GM21526 (cell line): ENCODE results near the gene RALGAPA2.
A peak's percentile ranks its signal among the peaks of the same experiment; 100 is the strongest.

Experiments
- ATAC-seq: cut with Tn5 transposase; IDR thresholded peaks from one replicate; pipeline ENCODE4 v1.9.1; 2021; ENCODE audit warnings: moderate library complexity; ENCODE audit not compliant: unreplicated experiment, low FRiP score

RALGAPA2 gene

GRCh38 chr20:20505554-20505953 lies 206.9 kb downstream of the RALGAPA2 start:
- ATAC-seq, result peak; percentile 68

- no peak for ATAC-seq
Measured at GRCh38 chr20:20503777-20504530, 208.5 kb downstream of the RALGAPA2 start.

- ATAC-seq, result no peak
Measured at GRCh38 chr20:20501128-20501527, 211.3 kb downstream of the RALGAPA2 start.

- ATAC-seq, result no peak
Measured at GRCh38 chr20:20500312-20500711, 212.1 kb downstream of the RALGAPA2 start.

GRCh38 chr20:20499439-20499838 lies 213.0 kb downstream of the RALGAPA2 start:
- no peak for ATAC-seq

- ATAC-seq, result no peak
Measured at GRCh38 chr20:20498076-20498861, 214.2 kb downstream of the RALGAPA2 start.

- ATAC-seq, result no peak
Measured at GRCh38 chr20:20497242-20497978, 215.0 kb downstream of the RALGAPA2 start.

- ATAC-seq, result no peak
Measured at GRCh38 chr20:20495729-20496503, 216.5 kb downstream of the RALGAPA2 start.

- ATAC-seq, result no peak
Measured at GRCh38 chr20:20493701-20494100, 218.7 kb downstream of the RALGAPA2 start.

- no peak for ATAC-seq
Measured at GRCh38 chr20:20492521-20493332, 219.7 kb downstream of the RALGAPA2 start.

- ATAC-seq, result no peak
Measured at GRCh38 chr20:20491784-20492264, 220.6 kb downstream of the RALGAPA2 start.

GRCh38 chr20:20491110-20491783 lies 221.2 kb downstream of the RALGAPA2 start:
- ATAC-seq, result no peak

GRCh38 chr20:20490673-20491072 lies 221.8 kb downstream of the RALGAPA2 start:
- ATAC-seq, result no peak

- ATAC-seq, result peak; percentile 69
Measured at GRCh38 chr20:20489648-20490341, 222.6 kb downstream of the RALGAPA2 start.

GRCh38 chr20:20489054-20489453 lies 223.4 kb downstream of the RALGAPA2 start:
- peak; percentile 90 for ATAC-seq

- no peak for ATAC-seq
Measured at GRCh38 chr20:20488388-20488787, 224.1 kb downstream of the RALGAPA2 start.

GRCh38 chr20:20487811-20488210 lies 224.6 kb downstream of the RALGAPA2 start:
- no peak for ATAC-seq

GRCh38 chr20:20483328-20483727 lies 229.1 kb downstream of the RALGAPA2 start:
- no peak for ATAC-seq
